GM18511 (cell line): ENCODE data around the gene ADAM30.

Experiments used
- ATAC-seq: cut with Tn5 transposase; IDR thresholded peaks from one replicate; pipeline ENCODE4 v1.9.1; 2021; ENCODE audit warnings: mild to moderate bottlenecking, moderate library complexity; ENCODE audit not compliant: unreplicated experiment

Gene ADAM30

DNA sequence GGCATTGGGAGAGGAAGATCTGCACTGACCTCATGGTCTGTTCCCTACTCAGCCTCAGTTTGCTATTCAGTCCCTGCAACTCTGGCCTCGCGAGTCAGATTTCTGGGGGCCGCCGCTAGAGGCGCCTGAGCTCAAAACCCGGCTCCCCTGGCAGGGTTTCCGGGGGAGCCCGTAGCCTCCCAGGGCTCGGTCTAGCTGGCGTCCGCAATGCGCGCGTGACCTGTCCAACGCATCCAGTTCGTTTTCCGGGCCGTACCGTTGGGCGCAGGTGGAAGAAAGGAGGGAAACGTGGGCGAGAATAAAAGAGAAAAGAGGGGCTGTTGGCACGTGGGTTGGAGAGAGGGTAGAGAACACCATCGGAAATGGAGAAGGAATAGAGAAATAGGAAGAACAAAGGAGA, at the start of gene ADAM30:
TSS of gene ADAM30 (minus strand) at position 213 of the 400 bp plus-strand sequence. CDS start at position 34, 179 bp downstream.
- ATAC-seq, result no peak

DNA sequence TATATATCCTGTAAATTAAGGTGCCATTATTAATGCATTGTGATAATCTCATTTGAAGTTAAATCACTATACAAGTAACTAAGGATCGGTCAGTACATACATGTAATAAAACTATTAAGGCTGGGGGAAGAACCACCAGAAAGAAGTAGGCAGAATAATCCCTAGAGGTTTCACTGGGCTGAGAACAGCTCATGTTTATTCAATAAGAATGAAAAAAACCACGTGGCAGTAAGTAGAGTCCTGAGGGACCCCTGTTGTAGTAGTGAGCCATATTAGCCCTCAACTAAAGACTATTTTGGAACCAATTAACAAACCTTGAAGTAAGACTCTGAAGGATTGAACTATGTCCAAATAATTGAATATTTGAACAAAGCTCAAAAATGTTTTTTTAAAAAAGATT, 46.9 kb upstream of the ADAM30 start:
- no peak for ATAC-seq

DNA sequence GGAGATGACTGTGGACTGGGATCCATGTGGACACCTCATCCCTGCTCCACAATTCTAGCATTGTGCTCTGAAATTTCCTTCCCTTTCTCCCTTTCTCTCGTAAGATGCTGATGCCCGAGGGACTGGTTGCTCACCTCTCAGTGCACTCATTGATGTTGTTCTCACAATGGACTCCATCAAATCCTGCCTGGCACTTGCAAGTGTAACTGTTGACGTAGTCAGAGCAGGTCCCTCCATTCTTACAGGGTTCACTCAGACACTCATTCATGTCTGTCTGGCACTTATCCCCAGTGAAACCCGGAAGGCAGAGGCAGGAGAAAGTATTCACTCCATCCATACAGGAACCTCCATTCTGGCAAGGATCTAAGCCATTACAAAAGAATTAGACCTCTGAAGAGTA, 45.1 kb upstream of the ADAM30 start:
- no peak for ATAC-seq

- ATAC-seq, result no peak
These were observed 44.4 kb upstream of the ADAM30 start for GRCh38 chr1:119940697-119941096.

DNA sequence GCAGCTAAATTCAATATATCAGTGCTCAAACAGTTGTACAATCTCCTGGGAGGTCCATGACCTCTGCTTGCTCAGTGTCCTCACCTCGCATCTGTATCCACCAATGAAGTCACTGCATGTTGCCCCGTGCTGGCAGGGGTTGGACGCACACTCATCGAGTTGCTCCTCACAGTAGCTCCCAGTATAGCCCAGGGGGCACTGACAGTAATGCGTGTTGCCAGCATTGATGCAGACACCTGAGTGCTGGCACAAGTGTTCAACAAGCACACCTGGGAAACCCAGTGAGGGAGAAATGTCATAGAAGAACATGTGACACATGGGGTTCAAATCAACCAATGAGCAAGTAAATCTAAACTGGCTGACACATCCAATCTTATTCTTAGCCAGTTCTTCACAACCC, 40.9 kb upstream of the ADAM30 start:
- no peak for ATAC-seq

GRCh38 chr1:119935915-119936314, 39.6 kb upstream of the ADAM30 start:
- no peak for ATAC-seq

GRCh38 chr1:119935373-119935772, 39.1 kb upstream of the ADAM30 start:
- no peak for ATAC-seq

DNA sequence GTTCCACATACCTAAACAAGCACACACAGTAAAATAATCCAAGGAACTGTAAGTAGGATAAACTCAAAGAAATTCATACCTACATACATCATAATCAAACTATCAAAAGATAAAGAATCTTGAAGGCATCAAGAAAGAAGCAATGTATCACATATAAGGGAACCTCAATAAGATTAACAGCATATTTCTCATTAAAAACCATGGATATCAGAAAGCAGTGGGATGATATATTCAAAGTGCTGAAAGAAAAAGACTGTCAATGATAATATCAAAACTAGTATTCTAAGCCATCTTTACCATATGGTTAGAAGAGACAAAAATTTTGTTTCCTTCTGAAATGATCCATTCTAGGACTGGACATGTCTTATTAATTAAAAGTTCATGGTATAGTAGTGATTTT, 37.1 kb upstream of the ADAM30 start:
- no peak for ATAC-seq

DNA sequence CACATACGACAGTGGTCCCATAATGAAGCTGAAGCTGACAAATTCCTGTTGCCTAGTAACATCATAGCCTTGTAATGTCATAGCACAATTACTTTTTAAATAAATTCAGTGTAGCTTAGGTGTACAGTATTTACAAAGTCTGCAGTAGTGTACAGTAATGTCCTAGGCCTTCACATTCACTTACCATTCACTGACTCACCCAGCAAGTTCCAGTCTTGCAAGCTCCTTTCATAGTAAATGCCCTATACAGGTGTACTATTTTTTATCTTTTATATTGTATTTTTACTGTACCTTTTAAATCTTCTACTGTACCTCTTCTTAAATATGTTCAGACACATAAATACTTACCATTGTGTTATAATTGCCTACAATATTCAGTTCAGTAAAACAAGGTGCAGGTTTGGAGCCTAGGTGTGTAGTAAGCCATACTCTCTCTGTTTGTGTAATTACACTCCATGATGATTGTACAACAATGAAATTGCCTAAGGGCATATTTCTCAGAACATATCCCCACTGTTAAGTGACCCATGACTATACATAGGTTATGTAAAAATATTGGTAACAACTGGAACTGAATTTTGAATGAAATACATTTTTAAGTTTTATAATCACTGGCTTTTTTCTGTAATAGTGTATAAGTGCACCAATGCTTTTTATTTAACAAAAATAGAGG, 33.5 kb upstream of the ADAM30 start:
- ATAC-seq, result no peak

DNA sequence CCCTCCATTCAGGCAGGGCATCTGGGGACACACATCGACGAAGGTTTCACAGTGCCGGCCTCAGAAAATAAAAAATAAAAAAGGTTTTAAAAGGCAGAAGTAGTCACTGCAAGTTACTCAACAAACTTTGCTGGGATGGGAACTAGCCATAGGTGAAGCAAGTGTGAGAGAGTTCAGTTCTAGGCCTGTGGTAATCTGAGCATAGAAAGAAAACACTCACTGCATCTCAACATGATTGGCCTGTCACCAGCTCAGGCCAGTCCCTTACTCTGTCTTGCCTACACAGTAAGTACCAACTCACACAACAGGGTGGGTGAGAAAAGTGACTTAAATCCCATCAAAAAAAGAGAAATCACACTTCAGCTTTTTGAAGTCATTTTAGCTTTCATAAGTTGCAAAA, 30.2 kb upstream of the ADAM30 start:
- no peak for ATAC-seq

- ATAC-seq, result no peak
These were observed 28.9 kb upstream of the ADAM30 start for GRCh38 chr1:119924948-119925898.

- ATAC-seq, result no peak
These were observed 24.0 kb upstream of the ADAM30 start for GRCh38 chr1:119920104-119920968.

GRCh38 chr1:119919241-119919640, 22.9 kb upstream of the ADAM30 start:
- ATAC-seq, result no peak

GRCh38 chr1:119918301-119918700, 22.0 kb upstream of the ADAM30 start:
- ATAC-seq, result no peak

DNA sequence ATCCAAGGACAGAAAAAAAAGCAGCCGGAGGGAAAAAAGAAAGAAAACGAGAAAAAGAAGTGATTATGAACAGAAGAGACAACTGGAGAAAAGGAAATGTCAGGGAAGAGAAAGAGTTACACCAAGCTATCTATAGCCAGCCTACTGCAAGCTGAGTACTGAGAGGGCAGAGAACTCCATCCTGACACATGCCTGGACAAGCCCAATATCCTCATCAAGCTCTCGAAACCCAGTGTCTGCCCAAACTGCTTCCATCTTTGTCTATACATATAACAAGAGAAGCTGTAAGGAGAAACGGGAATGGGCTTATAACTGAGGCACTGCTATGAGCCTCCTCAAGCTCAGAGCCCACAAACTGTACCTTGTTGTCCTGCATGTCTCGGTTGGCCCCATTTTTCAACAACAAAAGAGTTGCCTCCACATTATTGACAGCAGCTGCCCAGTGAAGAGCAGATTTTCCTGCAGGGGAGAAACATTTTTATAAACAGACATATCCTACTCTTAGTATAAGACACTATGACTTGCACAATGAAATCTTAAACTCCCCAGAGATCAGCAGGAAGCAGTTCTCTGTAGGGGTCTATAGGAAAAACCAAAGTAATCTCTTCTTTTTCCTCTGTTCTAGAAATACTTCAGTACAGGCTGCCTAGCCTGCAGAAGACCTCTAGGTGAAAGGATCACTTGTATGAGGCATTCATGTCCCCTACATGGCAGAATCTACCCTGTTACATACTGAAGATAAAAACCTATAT, 21.2 kb upstream of the ADAM30 start:
- ATAC-seq, result no peak

DNA sequence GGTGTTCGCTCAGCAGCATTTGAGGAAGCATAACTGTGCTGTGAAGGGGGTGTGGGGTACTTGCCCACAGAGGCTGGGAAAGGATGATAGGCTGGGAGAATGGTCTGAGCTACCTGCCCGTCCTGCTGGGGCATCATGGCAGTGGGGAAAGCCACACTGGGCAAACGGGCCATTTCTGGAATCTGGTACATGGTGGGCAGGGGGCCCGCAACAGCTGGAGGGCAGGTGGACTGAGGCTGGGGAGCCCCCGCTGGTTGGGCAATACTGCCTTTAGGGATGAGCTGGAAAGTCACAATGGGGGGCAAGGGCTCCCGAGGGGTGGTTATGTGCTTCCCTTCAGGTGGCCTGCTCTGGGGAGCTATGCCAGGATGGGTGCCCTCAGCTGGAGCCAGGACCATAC, 19.2 kb upstream of the ADAM30 start:
- ATAC-seq, result no peak

GRCh38 chr1:119914071-119914470, 17.8 kb upstream of the ADAM30 start:
- ATAC-seq, result no peak

DNA sequence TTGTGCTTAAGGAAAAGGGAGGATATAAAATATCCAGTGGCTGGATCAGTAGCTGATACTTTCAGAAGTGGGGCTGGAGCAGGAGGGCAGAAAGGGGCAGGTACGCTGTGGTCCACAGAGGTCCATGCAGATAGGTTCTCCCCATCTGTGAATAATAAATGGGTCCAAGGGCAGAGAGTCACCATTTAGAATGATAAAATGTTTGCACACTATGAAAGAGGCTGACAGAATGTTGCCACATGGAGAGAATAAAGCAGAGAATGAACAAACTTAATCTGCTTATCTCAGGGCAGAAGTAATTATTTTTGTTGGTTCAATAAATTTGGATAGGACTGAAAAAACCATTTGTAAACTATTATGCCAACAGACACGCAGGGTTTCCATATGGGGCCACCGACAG, 16.6 kb upstream of the ADAM30 start:
- ATAC-seq, result no peak

- ATAC-seq, result no peak
These were observed 15.5 kb upstream of the ADAM30 start for GRCh38 chr1:119911775-119912174.

GRCh38 chr1:119910618-119911017, 14.3 kb upstream of the ADAM30 start:
- ATAC-seq, result no peak
